K562 (cell line): ENCODE results near the gene ADARB2. TPM values are rescaled to one million over a fixed set of nuclear protein-coding genes. Genes with fewer than 3 reads are reported as not detected.

Experiments used
- ATAC-seq: fragments of 200-7000 bp; cut with Tn5 transposase; 3 replicates; pipeline ENCODE4 v1.9.1; 2020; ENCODE audit warnings: moderate library complexity
- BruUV-seq: library from RNA; stranded (reverse); fragments of 400-500 nt; replicated peaks from 2 replicates; lab custom pipeline; 2021; lab: Mats Ljungman, UMichigan
- CTCF ChIA-PET: fragments of 300-600 bp; formaldehyde crosslinking; extraction: SDS; loops from one replicate; lab custom pipeline; 2021; ENCODE audit warnings: low intra/inter-chr PET ratio; lab: Yijun Ruan, JAX
- POLR2A ChIA-PET: fragments of 300-600, 350-650 bp; sonication (Branson Sonifier 250); formaldehyde crosslinking; extraction: SDS; loops from one replicate; lab custom pipeline; 2021; ENCODE audit warnings: antibody characterized with exemption, inconsistent platforms; lab: Yijun Ruan, JAX
- DNase-seq, 4 experiments: peaks; one replicate each; pipeline versions ENCODE4 v3.0.0 to v3.0.0-alpha.2; 2011 to 2018; ENCODE audit warnings: low spot score in 3 of 4, mixed read lengths in 3 of 4; ENCODE audit errors: extremely low read depth in 1 of 4
- FAIRE-seq: peaks from 2 replicates; lab custom pipeline; 2011; peaks lifted over from hg19 to GRCh38; lab: Jason Lieb, UNC
- H2AFZ ChIP-seq: 2 replicates; pipeline ENCODE4 v1.6.0; 2011; ENCODE audit warnings: low read depth, low read length, control low read depth, inconsistent platforms
- H3K27ac ChIP-seq: fragments of 200-600 bp; 3 replicates; pipeline ENCODE4 v1.8.0; 2011; ENCODE audit warnings: low read depth, mild to moderate bottlenecking, control low read depth, inconsistent platforms, low read length, moderate library complexity, mixed read lengths; ENCODE audit errors: extremely low read depth
- H3K27me3 ChIP-seq, 2 experiments: fragments of 300-600 bp in 1 of 2; 2 replicates in 1 of 2; 3 replicates in 1 of 2; pipeline versions ENCODE4 v1.6.0 to v1.8.0; 2011; ENCODE audit warnings: inconsistent platforms in 2 of 2, low read length in 2 of 2, mild to moderate bottlenecking in 1 of 2, mixed read lengths in 1 of 2, moderate library complexity in 1 of 2; ENCODE audit not compliant: control insufficient read depth in 2 of 2, insufficient read depth in 2 of 2
- H3K36me3 ChIP-seq: fragments of 300-600 bp; 3 replicates; pipeline ENCODE4 v1.8.0; 2011; ENCODE audit warnings: mild to moderate bottlenecking, low read length, inconsistent platforms; ENCODE audit not compliant: control insufficient read depth, insufficient read depth
- H3K4me1 ChIP-seq, 2 experiments: fragments of 200-600 bp in 1 of 2; replicated peaks in 1 of 2; 2 replicates in 1 of 2; 3 replicates in 1 of 2; pipeline versions ENCODE4 v1.5.1 to v1.8.0; 2011; ENCODE audit warnings: inconsistent platforms in 2 of 2, low read length in 2 of 2, mild to moderate bottlenecking in 1 of 2, mixed read lengths in 1 of 2, moderate library complexity in 1 of 2; ENCODE audit not compliant: control insufficient read depth in 2 of 2, insufficient read depth in 2 of 2
- H3K4me2 ChIP-seq: 2 replicates; pipeline ENCODE4 v1.6.1; 2011; ENCODE audit warnings: low read length, control low read depth, inconsistent platforms, mixed read lengths; ENCODE audit not compliant: insufficient read depth
- H3K4me3 ChIP-seq: fragments of 200-600 bp; sonication (generic), shearing (Covaris generic); 2 replicates; pipeline ENCODE4 v1.5.1; 2016; ENCODE audit warnings: control low read depth, inconsistent platforms
- H3K79me2 ChIP-seq: fragments of 200-600 bp; 3 replicates; pipeline ENCODE4 v1.8.0; 2011; ENCODE audit warnings: low read length, inconsistent platforms; ENCODE audit not compliant: control insufficient read depth, insufficient read depth
- H3K9ac ChIP-seq, 2 experiments: 2 replicates each; pipeline versions ENCODE4 v1.6.0 to v1.6.1; 2011; ENCODE audit warnings: low read depth in 2 of 2, low read length in 2 of 2, control low read depth in 1 of 2, inconsistent platforms in 1 of 2, mild to moderate bottlenecking in 1 of 2, mixed read lengths in 1 of 2; ENCODE audit not compliant: insufficient read depth in 1 of 2
- H3K9me1 ChIP-seq: one replicate; pipeline ENCODE4 v1.6.0; 2011; ENCODE audit warnings: inconsistent platforms, mild to moderate bottlenecking, low read length, moderate library complexity; ENCODE audit not compliant: control insufficient read depth, insufficient read depth
- H3K9me3 ChIP-seq: replicated peaks from 2 replicates; pipeline ENCODE4 v1.5.1; 2011; ENCODE audit warnings: low read depth, low read length, inconsistent platforms; ENCODE audit not compliant: control insufficient read depth, insufficient read depth
- H4K20me1 ChIP-seq: replicated peaks from 2 replicates; pipeline ENCODE4 v1.6.1; 2011; ENCODE audit warnings: low read length, inconsistent platforms, mixed read lengths; ENCODE audit not compliant: control insufficient read depth, insufficient read depth
- TAF1 ChIP-seq: IDR thresholded peaks from 2 replicates; pipeline ENCODE4 v1.6.1; 2011; ENCODE audit warnings: mild to moderate bottlenecking, low read length, moderate library complexity; ENCODE audit not compliant: insufficient read depth, control insufficient read depth, severe bottlenecking; ENCODE audit errors: extremely low read depth
- ZBTB1 ChIP-seq: sonication (generic); formaldehyde crosslinking; IDR thresholded peaks from 2 replicates; pipeline ENCODE4 v1.8.1; 2023; ENCODE audit warnings: missing genetic modification reagents, low read depth, mild to moderate bottlenecking, borderline replicate concordance
- ZNF41 ChIP-seq: fragments of 250-450 bp; sonication (Bioruptor Pico); conservative IDR thresholded peaks from 2 replicates; pipeline ENCODE4 v1.4.0; 2020; ENCODE audit warnings: mild to moderate bottlenecking
- WGBS: fragments of 100-300 bp; shearing (Covaris generic); methylation state at CpG from one replicate; pipeline ENCODE4 v1.1.6; 2016; ENCODE audit warnings: low coverage, mixed read lengths; ENCODE audit not compliant: insufficient coverage; ENCODE audit errors: missing lambda C conversion rate; 5-methylcytosine and 5-hydroxymethylcytosine counted together
- in situ Hi-C: fragments of 300-500 bp; cut with MboI; formaldehyde crosslinking; loops from 4 replicates; pipeline ENCODE4 v1.15.0; 2018; ENCODE audit warnings: inconsistent platforms, mixed read lengths
- intact Hi-C: fragments of 100-400 bp; cut with micrococcal nuclease; formaldehyde crosslinking; loops from 2 replicates; pipeline ENCODE4 v1.14.2; 2022
- polyA plus RNA-seq, 8 experiments: library from polyadenylated mRNA; depleted of rRNA in 4 of 8; stranded (reverse) in 5 of 8; unstranded in 3 of 8; fragments of >200 nt; fragmentation: Nextera tagmentation in 2 of 8; fragmentation: Illumina TruSeq in 1 of 8; extraction: Ambion mirVana in 2 of 8; extraction: Trizol in 1 of 8; gene quantifications; 2 replicates each; pipeline versions ENCODE4 v1.2.1 to v1.2.3, GENCODE V29; 2011 to 2014; ENCODE audit warnings: inconsistent platforms in 1 of 8, missing spikeins in 1 of 8
- total RNA-seq, 7 experiments: library from RNA; depleted of rRNA in 6 of 7; stranded (reverse); fragments of >200 nt in 6 of 7; fragmentation: Illumina TruSeq in 2 of 7; extraction: Trizol in 2 of 7; gene quantifications; 2 replicates each; pipeline versions ENCODE4 v1.2.1 to v1.2.3, GENCODE V29; 2011 to 2021; ENCODE audit warnings: low replicate concordance in 1 of 7
- TF ChIP-seq, protein P1 (sequence below): IDR thresholded peaks from 3 replicates; pipeline ENCODE4 v1.6.1; 2011; ENCODE audit warnings: borderline replicate concordance, mild to moderate bottlenecking, moderate library complexity; ENCODE audit not compliant: insufficient read length; ENCODE audit errors: extremely low read depth

Gene ADARB2
- total and polyA plus RNA-seq, 9 of the 15 experiments (the other 6 are each of a cell fraction or from before 2014, with no cell fraction given): not detected

DNA sequence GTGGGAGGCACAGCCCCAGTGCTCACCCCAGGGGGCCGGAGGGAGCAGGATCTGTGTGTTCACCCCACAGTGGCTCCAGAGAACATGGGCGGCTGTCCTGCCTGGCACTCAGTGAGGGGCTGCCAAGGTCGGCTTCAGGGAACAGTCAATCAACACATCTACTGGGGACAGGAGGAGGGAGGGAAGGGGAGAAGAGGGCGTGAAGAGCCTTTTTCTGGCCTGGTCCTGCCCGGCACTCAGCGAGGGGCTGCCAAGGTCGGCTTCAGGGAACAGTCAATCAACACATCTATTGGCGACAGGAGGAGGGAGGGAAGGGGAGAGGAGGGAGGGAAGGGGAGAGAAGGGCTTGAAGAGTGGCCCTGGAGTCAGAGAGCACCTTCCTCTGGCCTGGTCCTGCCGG lies 184.9 kb downstream of the ADARB2 start:
- TF ChIP-seq ZBTB1 (CRISPR knock-in tag): no peak
- TF ChIP-seq, protein P1, sequence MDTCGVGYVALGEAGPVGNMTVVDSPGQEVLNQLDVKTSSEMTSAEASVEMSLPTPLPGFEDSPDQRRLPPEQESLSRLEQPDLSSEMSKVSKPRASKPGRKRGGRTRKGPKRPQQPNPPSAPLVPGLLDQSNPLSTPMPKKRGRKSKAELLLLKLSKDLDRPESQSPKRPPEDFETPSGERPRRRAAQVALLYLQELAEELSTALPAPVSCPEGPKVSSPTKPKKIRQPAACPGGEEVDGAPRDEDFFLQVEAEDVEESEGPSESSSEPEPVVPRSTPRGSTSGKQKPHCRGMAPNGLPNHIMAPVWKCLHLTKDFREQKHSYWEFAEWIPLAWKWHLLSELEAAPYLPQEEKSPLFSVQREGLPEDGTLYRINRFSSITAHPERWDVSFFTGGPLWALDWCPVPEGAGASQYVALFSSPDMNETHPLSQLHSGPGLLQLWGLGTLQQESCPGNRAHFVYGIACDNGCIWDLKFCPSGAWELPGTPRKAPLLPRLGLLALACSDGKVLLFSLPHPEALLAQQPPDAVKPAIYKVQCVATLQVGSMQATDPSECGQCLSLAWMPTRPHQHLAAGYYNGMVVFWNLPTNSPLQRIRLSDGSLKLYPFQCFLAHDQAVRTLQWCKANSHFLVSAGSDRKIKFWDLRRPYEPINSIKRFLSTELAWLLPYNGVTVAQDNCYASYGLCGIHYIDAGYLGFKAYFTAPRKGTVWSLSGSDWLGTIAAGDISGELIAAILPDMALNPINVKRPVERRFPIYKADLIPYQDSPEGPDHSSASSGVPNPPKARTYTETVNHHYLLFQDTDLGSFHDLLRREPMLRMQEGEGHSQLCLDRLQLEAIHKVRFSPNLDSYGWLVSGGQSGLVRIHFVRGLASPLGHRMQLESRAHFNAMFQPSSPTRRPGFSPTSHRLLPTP: no peak
- no peak for TF ChIP-seq ZNF41 (CRISPR knock-in tag)
- no peak for TF ChIP-seq TAF1
- H3K4me1 ChIP-seq: no peaks in the 10 kb centered on the region; a peak in 1 of 5 replicates
- H3K27ac ChIP-seq: no peak overlapping the region
- ChIA-PET POLR2A (no interaction called here), CTCF (no interaction called here)
- peaks cover 16 to 58% of the 10 kb centered on the region in 2 experiments; a peak in 3 of 5 replicates for H3K27me3 ChIP-seq
- ATAC-seq (no peak), FAIRE-seq (no peak), DNase-seq (no peak)
- H3K79me2 ChIP-seq: no peaks in the 10 kb centered on the region
- in situ Hi-C loops: no loop called here
- H3K36me3 ChIP-seq: no peaks in the 10 kb centered on the region
- intact Hi-C loops: no loop called here
- no peak overlapping the region for H3K4me2 ChIP-seq
- H3K4me3 ChIP-seq: no peak overlapping the region
- H3K9me1 ChIP-seq: no peaks in the 10 kb centered on the region
- 0% methylated on average over 8 of the region's 9 CpGs for WGBS
- H4K20me1 ChIP-seq: no peaks in the 10 kb centered on the region; the same call in 1 of the 2 replicates
- H3K9me3 ChIP-seq: no peaks in the 10 kb centered on the region
- no TSS peak for BruUV-seq
- no peak overlapping the region for H2AFZ ChIP-seq
- H3K9ac ChIP-seq: no peak overlapping the region
